Tibial nerve (tissue), 4 donors: ENCODE data around the gene MIGA1.
"Not testable (repeated sequence)": the region's sequence is repeated elsewhere in the genome, so short reads cannot be mapped to it uniquely, and the experiment has no call there.

Source experiments
- EP300 ChIP-seq, 2 donors: sonication (generic); formaldehyde crosslinking; IDR thresholded peaks; one replicate each; pipeline ENCODE4 v1.6.1; 2017; ENCODE audit warnings: antibody characterized with exemption in 2 of 2, mild to moderate bottlenecking in 1 of 2
- POLR2A ChIP-seq, 2 donors: fragments of 450-650 bp; IDR thresholded peaks; one replicate each; pipeline ENCODE4 v1.6.1; 2017; ENCODE audit warnings: antibody characterized with exemption in 2 of 2, mild to moderate bottlenecking in 2 of 2, moderate library complexity in 2 of 2
- TF ChIP-seq, protein P1 (sequence below), 5 experiments: fragments of 200-600 bp in 3 of 5; fragments of 450-650 bp in 2 of 5; sonication (generic) in 3 of 5; IDR thresholded peaks; one replicate each; pipeline ENCODE4 v1.5.1; 2016 to 2019; ENCODE audit warnings: antibody characterized with exemption in 5 of 5, mild to moderate bottlenecking in 3 of 5, moderate library complexity in 2 of 5

DNA sequence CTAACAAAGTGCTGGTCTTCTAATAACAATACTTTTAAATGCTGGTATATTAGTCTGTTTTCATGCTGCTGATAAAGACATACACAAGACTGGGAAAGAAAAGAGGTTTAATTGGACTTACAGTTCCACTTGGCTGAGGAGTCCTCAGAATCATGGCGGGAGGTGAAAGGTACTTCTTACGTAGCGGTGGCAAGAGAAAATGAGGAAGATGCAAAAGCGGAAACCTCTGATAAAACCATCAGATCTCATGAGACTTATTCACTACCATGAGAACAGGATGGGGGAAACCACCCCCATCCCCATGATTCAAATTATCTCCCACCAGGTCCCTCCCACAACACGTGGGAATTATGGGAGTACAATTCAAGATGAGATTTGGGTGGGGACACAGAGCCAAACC is 139.5 kb downstream of the MIGA1 start:
- TF ChIP-seq, protein P1, sequence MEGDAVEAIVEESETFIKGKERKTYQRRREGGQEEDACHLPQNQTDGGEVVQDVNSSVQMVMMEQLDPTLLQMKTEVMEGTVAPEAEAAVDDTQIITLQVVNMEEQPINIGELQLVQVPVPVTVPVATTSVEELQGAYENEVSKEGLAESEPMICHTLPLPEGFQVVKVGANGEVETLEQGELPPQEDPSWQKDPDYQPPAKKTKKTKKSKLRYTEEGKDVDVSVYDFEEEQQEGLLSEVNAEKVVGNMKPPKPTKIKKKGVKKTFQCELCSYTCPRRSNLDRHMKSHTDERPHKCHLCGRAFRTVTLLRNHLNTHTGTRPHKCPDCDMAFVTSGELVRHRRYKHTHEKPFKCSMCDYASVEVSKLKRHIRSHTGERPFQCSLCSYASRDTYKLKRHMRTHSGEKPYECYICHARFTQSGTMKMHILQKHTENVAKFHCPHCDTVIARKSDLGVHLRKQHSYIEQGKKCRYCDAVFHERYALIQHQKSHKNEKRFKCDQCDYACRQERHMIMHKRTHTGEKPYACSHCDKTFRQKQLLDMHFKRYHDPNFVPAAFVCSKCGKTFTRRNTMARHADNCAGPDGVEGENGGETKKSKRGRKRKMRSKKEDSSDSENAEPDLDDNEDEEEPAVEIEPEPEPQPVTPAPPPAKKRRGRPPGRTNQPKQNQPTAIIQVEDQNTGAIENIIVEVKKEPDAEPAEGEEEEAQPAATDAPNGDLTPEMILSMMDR (IDR thresholded peaks at IDR 0.05), result not testable (repeated sequence)
- not testable (repeated sequence) for TF ChIP-seq EP300, POLR2A (IDR thresholded peaks at IDR 0.05)
